ENCODE results near the gene MAPT.

MAPT gene

GRCh38 chr17:45894022-45894784 is at the start of gene MAPT:
Gene MAPT, plus strand, starts transcription at chr17:45894554. Its CDS starts 67,784 bp downstream, at chr17:45962338.
- peak; percentile 70 to 75 for DNase-seq (ENCODE audit: low read depth in 1 of 2, low spot score in 1 of 2)

DNA sequence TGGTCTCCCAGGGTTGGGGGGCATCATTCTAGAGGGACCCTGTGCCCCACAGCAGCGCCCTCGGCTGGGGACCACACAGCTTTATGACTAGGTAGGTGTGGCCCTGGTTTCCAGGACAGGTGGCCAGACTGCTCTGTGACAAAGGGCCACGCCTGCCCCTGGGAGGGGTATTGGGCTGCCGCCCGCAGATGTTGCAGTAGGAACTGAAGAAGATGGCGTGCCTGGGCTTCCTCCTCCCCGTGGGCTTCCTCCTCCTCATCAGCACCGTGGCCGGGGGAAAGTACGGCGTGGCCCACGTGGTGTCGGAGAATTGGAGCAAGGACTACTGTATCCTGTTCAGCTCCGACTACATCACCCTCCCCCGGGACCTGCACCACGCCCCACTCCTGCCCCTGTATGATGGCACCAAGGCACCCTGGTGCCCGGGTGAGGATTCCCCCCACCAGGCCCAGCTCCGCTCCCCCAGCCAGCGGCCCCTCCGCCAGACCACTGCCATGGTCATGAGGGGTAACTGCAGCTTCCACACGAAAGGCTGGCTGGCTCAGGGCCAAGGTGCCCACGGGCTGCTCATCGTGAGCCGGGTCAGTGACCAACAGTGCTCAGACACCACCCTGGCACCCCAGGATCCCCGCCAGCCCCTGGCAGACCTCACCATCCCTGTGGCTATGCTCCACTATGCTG is 49.5 kb upstream of the MAPT start, which contains the start of gene SPPL2C:
TSS of gene SPPL2C (plus strand) at position 187 of the 681 bp plus-strand sequence. CDS start at position 213, 26 bp downstream.
- DNase-seq (ENCODE audit: low read depth in 1 of 2, low spot score in 1 of 2): no peak

DNA sequence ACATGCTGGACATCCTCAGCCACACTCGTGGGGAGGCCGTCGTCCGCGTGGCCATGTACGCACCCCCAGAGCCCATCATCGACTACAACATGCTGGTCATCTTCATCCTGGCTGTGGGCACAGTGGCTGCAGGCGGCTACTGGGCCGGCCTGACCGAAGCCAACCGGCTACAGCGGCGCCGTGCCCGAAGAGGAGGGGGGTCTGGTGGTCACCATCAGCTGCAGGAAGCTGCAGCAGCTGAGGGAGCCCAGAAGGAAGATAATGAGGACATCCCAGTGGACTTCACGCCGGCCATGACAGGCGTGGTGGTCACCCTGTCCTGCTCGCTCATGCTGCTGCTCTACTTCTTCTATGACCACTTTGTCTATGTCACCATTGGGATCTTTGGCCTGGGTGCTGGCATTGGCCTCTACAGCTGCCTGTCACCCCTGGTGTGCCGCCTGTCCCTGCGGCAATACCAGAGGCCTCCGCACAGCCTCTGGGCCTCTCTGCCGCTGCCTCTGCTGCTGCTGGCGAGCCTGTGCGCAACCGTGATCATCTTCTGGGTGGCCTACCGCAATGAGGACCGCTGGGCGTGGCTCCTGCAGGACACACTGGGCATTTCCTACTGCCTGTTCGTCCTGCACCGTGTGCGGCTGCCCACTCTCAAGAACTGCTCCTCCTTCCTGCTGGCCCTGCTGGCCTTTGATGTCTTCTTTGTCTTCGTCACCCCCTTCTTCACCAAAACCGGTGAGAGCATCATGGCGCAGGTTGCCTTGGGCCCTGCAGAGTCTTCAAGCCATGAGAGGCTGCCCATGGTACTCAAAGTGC is 48.8 kb upstream of the MAPT start:
- no peak for DNase-seq (ENCODE audit: low read depth in 1 of 2, low spot score in 1 of 2)

GRCh38 chr17:45846223-45846622 is 48.1 kb upstream of the MAPT start:
- DNase-seq (ENCODE audit: low read depth in 1 of 2, low spot score in 1 of 2): no peak

DNA sequence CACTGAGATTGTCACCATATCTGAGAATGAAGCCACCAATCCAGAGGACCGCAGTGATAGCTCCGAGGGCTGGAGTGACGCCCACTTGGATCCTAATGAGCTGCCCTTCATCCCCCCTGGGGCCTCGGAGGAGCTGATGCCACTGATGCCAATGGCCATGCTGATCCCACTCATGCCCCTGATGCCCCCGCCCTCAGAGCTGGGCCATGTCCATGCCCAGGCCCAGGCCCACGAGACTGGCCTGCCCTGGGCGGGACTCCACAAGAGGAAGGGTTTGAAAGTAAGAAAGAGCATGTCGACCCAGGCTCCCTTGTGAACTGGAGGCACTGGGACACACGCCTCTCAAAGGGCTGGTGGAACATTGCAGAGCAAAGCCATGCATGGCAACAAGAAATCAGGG is 47.7 kb upstream of the MAPT start:
- no peak for DNase-seq (ENCODE audit: low read depth in 1 of 2, low spot score in 1 of 2)

DNA sequence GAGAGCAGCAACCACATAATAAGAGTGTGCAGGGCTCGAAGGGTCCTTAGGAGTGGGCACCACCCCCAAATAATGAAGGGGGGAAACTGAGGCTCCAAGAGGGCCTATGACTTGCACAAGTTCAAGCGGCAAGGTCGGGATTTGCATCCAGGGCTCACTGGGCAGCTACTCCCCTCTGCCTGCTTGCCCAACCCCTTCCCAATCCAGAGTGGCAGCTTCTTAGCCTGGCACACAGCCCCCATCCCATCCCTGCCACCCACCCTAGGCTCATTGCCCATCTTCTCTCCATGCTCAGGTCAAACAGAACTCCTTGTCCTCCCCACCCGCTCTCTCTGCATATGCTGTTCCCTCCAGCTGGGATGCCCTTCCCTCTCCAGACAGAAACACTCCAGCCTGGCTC is 47.3 kb upstream of the MAPT start:
- DNase-seq (ENCODE audit: low read depth in 1 of 2, low spot score in 1 of 2): no peak

DNA sequence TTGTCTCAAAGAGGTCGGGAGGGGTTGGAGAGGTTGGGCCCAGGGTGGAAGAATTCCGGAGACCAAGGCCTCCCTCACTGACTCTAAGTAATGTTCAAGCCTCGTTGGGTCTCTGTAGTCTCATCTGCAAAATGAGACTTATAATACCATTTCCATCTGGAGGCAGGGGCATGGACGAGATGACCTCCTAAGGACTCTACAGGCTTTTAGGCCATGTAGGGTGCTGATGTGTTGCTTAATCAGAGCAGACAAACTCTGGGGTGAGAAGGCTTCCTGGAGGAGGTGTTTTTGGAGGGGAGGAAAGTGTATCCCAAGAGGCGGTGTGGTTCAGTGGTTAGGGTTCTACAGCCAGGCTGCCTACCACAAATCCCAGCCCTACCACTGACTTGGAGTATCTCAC is 46.6 kb upstream of the MAPT start:
- no peak for DNase-seq (ENCODE audit: low read depth in 1 of 2, low spot score in 1 of 2)

- no peak for DNase-seq (ENCODE audit: low read depth in 1 of 2, low spot score in 1 of 2)
Observed at GRCh38 chr17:45848405-45848804, 45.9 kb upstream of the MAPT start.

DNA sequence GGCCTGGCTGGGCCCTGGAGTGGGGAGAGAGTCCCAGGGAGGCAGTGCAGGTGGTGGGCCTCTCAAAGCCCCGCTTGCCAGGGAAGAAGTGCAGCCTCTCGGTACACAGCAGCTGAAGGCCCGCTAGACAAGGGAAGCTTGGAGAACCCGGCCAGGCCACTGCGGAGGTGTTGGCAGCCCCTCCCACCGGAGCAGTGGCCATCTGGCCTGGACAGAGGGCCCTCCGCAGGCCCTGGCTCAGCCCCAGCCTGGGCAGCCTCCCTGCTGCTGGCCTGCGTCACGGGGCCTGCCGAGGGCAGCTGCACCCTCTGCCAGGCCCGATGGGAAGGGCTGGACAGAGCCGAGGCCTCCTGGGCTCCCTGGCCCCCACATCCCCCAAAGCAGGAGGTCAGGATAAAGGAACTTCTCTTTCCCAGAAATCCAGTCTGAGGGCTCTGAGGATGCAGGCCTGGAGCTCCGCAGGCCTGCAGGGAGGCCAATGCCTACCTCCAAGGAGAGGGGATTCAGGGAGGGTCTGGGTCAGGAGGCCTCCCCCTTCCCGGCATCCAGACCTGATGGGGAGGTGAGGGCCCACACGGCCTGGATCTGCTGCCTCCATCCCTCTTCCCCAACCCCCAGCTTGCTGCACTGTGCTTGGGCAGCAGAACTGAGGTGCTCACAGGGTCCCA is 45.4 kb upstream of the MAPT start:
- DNase-seq (ENCODE audit: low read depth in 1 of 2, low spot score in 1 of 2): no peak

DNA sequence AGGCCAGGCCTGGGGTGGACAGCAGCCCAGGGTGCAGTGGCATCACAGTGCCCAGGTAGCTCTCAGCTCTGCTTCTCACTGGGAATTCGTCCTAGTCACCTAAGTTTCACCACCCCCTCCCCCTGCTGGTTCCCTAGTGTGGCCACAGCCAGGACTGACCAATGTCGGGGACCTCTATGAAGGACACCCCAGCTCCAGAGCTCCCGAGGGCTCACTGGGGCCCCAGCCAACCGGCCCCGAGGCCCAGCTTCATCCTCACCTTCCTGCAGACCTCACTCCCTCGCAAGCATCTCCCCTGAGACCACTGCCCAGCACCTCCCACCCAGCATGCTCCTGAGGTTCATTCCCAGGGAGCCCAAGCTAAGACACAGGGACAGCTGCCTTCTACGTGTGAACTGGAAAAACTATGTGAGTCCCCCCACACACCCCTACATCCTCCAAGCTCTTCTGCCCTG is 44.8 kb upstream of the MAPT start:
- DNase-seq (ENCODE audit: low read depth in 1 of 2, low spot score in 1 of 2): no peak

GRCh38 chr17:45850011-45850410 is 44.3 kb upstream of the MAPT start:
- no peak for DNase-seq (ENCODE audit: low read depth in 1 of 2, low spot score in 1 of 2)

- DNase-seq (ENCODE audit: low read depth in 1 of 2, low spot score in 1 of 2): no peak
Observed at GRCh38 chr17:45850468-45850867, 43.9 kb upstream of the MAPT start.

GRCh38 chr17:45851022-45851421 is 43.3 kb upstream of the MAPT start:
- DNase-seq (ENCODE audit: low read depth in 1 of 2, low spot score in 1 of 2): no peak

DNA sequence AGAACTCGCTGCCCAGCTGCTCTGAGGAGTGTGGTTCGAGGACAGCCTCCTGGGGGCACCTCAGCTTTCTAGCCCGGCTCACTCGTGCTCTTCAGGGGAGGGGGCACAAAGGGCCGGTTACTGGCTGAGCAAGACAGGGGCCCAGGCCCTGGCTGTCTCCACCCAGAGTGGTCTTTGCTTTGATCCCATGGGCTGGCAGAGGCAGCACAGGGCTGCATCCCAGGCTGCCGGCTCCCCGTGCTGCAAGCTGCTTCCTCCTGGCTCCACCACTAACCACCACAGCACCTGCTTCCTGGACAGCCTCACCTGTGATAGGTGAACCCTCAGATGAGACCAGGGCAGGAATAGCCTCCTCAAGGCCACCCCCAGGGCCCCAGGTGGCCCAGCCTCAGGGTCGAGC is 42.9 kb upstream of the MAPT start:
- DNase-seq (ENCODE audit: low read depth in 1 of 2, low spot score in 1 of 2): no peak

- no peak for DNase-seq (ENCODE audit: low read depth in 1 of 2, low spot score in 1 of 2)
Observed at GRCh38 chr17:45851873-45852272, 42.5 kb upstream of the MAPT start.

- peak; percentile 28 to 35 for DNase-seq (ENCODE audit: low read depth in 1 of 2, low spot score in 1 of 2)
Observed at GRCh38 chr17:45852535-45853297, 41.6 kb upstream of the MAPT start.

DNA sequence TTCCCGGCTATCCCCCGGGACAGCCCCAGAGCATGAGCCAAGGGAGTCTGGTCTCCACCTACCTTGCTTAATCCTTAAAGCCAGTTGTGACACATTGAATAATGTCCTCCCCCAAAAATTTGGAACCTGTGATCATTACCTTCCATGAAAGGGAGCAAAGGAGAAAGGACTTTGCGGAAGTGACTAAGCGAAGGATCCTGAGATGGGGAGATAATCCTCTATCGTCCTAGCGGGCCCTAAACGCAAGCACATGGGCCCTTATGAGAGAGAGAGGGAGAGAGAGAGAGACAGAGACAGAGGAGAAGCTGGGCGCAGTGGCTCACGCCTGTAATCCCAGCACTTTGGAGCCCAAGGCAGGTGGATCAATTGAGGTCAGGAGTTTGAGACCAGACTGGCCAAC is 40.1 kb upstream of the MAPT start:
- DNase-seq (ENCODE audit: low read depth in 1 of 2, low spot score in 1 of 2): no peak

DNA sequence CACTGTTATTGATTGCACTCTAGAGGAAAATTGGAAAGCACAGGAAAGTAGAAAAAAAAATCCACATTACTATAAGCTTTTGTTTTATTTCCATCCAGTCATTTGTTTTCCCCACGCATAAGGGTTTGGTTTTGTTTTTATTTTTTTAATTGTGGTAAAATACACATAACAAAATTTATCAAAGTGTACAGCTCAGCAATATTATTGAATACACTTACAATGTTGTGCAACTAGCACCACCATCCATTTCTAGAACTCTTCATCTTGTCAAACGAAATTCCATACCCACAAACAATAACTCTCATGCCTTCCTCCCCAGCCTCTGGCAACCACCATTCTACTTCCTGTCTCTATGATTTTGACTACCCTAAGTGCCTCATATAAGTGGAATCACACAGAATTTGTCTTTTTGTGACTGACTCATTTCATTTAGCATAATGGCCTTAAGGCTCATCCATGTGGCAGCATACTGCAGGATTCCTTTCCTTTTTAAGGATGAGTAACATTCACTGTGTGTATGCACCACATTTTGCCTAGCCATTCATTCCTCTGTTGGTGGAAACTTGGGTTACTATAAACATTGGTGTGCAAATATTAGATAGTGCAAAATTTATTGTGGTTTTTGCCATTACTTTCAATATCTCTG is 38.5 kb upstream of the MAPT start:
- DNase-seq (ENCODE audit: low read depth in 1 of 2, low spot score in 1 of 2): no peak

- no peak for DNase-seq (ENCODE audit: low read depth in 1 of 2, low spot score in 1 of 2)
Observed at GRCh38 chr17:45857977-45858708, 36.2 kb upstream of the MAPT start.

All from stimulated activated CD4-positive, alpha-beta T cell treated with anti-CD3 and anti-CD28 coated beads, Interleukin-15, amount 100 ng/mL, for 1 hour (primary cell).